IMR-90 (cell line): ENCODE data around the gene LSMEM2. TPM values are rescaled to one million over a fixed set of nuclear protein-coding genes. Genes with fewer than 3 reads are reported as not detected.
"Not testable (repeated sequence)": the region's sequence is repeated elsewhere in the genome, so short reads cannot be mapped to it uniquely, and the experiment has no call there.

ENCODE experiments used
- ATAC-seq: fragments of 200-7000 bp; cut with Tn5 transposase; 2 replicates; pipeline ENCODE4 v1.9.1; 2020; ENCODE audit warnings: low read depth, mild to moderate bottlenecking, moderate library complexity
- BruUV-seq: library from RNA; stranded (reverse); fragments of 400-500 nt; replicated peaks from 2 replicates; lab custom pipeline; 2021; lab: Mats Ljungman, UMichigan
- CTCF ChIA-PET: fragments of 300-600 bp; formaldehyde crosslinking; extraction: SDS; loops from one replicate; lab custom pipeline; 2021; ENCODE audit warnings: antibody characterized with exemption; lab: Yijun Ruan, JAX
- POLR2A ChIA-PET: fragments of 300-600 bp; sonication (Branson Sonifier 250); formaldehyde crosslinking; loops from one replicate; lab custom pipeline; 2022; ENCODE audit warnings: antibody characterized with exemption; ENCODE audit not compliant: unreplicated experiment; lab: Charles Lee
- DNase-seq: peaks from one replicate; pipeline ENCODE4 v3.0.0; 2013
- H2AFZ ChIP-seq: replicated peaks from 2 replicates; pipeline ENCODE3; 2013; ENCODE audit warnings: low read length, mild to moderate bottlenecking; ENCODE audit not compliant: poor library complexity
- H2AK5ac ChIP-seq: 2 replicates; pipeline ENCODE4 v1.6.1; 2013; ENCODE audit warnings: low read depth, low read length, inconsistent platforms
- H2AK9ac ChIP-seq: replicated peaks from 2 replicates; pipeline ENCODE3; 2013; ENCODE audit warnings: mild to moderate bottlenecking, low read depth, low read length, moderate library complexity; ENCODE audit not compliant: poor library complexity
- H2BK120ac ChIP-seq: 2 replicates; pipeline ENCODE4 v1.6.1; 2013; ENCODE audit warnings: low read depth, low read length, inconsistent platforms
- H2BK15ac ChIP-seq: 3 replicates; pipeline ENCODE4 v1.6.1; 2013; ENCODE audit warnings: low read depth, low read length, inconsistent platforms
- H2BK20ac ChIP-seq: 2 replicates; pipeline ENCODE4 v1.6.1; 2013; ENCODE audit warnings: low read depth, mild to moderate bottlenecking, inconsistent platforms, low read length, moderate library complexity
- H2BK5ac ChIP-seq: 2 replicates; pipeline ENCODE4 v1.6.1; 2013; ENCODE audit warnings: mild to moderate bottlenecking, low read depth, low read length, inconsistent platforms; ENCODE audit not compliant: poor library complexity, severe bottlenecking
- H3K14ac ChIP-seq: replicated peaks from 2 replicates; pipeline ENCODE4 v1.6.1; 2013; ENCODE audit warnings: low read depth, low read length, inconsistent platforms
- H3K18ac ChIP-seq: 2 replicates; pipeline ENCODE4 v1.6.1; 2013; ENCODE audit warnings: low read depth, low read length, control low read depth
- H3K23ac ChIP-seq: 2 replicates; pipeline ENCODE4 v1.6.1; 2013; ENCODE audit warnings: low read depth, low read length, inconsistent platforms
- H3K27ac ChIP-seq: 2 replicates; pipeline ENCODE4 v1.5.1; 2013; ENCODE audit warnings: mild to moderate bottlenecking, control low read depth, low read length; ENCODE audit not compliant: insufficient read depth
- H3K27me3 ChIP-seq: 2 replicates; pipeline ENCODE4 v1.6.1; 2013; ENCODE audit warnings: low read length; ENCODE audit not compliant: control insufficient read depth, insufficient read depth
- H3K36me3 ChIP-seq: 2 replicates; pipeline ENCODE4 v1.6.1; 2013; ENCODE audit warnings: low read length, mixed read lengths; ENCODE audit not compliant: control insufficient read depth, insufficient read depth
- H3K4ac ChIP-seq: 2 replicates; pipeline ENCODE4 v1.6.1; 2013; ENCODE audit warnings: low read depth, low read length, inconsistent platforms
- H3K4me1 ChIP-seq: 2 replicates; pipeline ENCODE4 v1.6.1; 2013; ENCODE audit warnings: low read length, mixed read lengths; ENCODE audit not compliant: control insufficient read depth, insufficient read depth
- H3K4me2 ChIP-seq: 2 replicates; pipeline ENCODE4 v1.6.1; 2013; ENCODE audit warnings: low read depth, mild to moderate bottlenecking, control low read depth, low read length, moderate library complexity
- H3K4me3 ChIP-seq: 2 replicates; pipeline ENCODE4 v1.5.1; 2013; ENCODE audit warnings: low read depth, mild to moderate bottlenecking, control low read depth, low read length, moderate library complexity; ENCODE audit not compliant: insufficient read depth
- H3K56ac ChIP-seq: 2 replicates; pipeline ENCODE4 v1.6.1; 2013; ENCODE audit warnings: low read length, inconsistent platforms; ENCODE audit not compliant: insufficient read depth; ENCODE audit errors: extremely low read depth
- H3K79me1 ChIP-seq, 2 experiments: 2 replicates each; pipeline ENCODE4 v1.6.1; 2013; ENCODE audit warnings: low read length in 2 of 2, inconsistent platforms in 1 of 2, low read depth in 1 of 2
- H3K9ac ChIP-seq: 2 replicates; pipeline ENCODE4 v1.6.1; 2013; ENCODE audit warnings: low read depth, low read length, control low read depth
- H3K9me1 ChIP-seq: 2 replicates; pipeline ENCODE4 v1.6.1; 2013; ENCODE audit warnings: low read length, inconsistent platforms; ENCODE audit not compliant: insufficient read depth
- H3K9me3 ChIP-seq: 2 replicates; pipeline ENCODE4 v1.6.1; 2013; ENCODE audit warnings: low read length; ENCODE audit not compliant: control insufficient read depth, insufficient read depth
- H4K20me1 ChIP-seq: 2 replicates; pipeline ENCODE4 v1.6.1; 2013; ENCODE audit warnings: low read length, inconsistent platforms; ENCODE audit not compliant: insufficient read depth
- H4K5ac ChIP-seq: 2 replicates; pipeline ENCODE4 v1.6.1; 2013; ENCODE audit warnings: mild to moderate bottlenecking, low read depth, low read length, control low read depth
- H4K8ac ChIP-seq, 2 experiments: 2 replicates each; pipeline ENCODE4 v1.6.1; 2013; ENCODE audit warnings: low read depth in 2 of 2, low read length in 2 of 2, control low read depth in 1 of 2, inconsistent platforms in 1 of 2
- H4K91ac ChIP-seq: 2 replicates; pipeline ENCODE4 v1.6.1; 2013; ENCODE audit warnings: low read depth, low read length, inconsistent platforms; ENCODE audit not compliant: insufficient read depth
- MXI1 ChIP-seq: IDR thresholded peaks from 2 replicates; pipeline ENCODE4 v1.6.1; 2012; ENCODE audit warnings: low read depth, mild to moderate bottlenecking, low read length, moderate library complexity, borderline replicate concordance
- WGBS, 2 experiments: methylation state at CpG; one replicate each; pipeline versions ENCODE4 v1.1.5 to v1.1.7; 2013; ENCODE audit warnings: missing lambda C conversion rate in 2 of 2; ENCODE audit not compliant: insufficient read length in 1 of 2; ENCODE audit errors: extremely low coverage in 2 of 2; 5-methylcytosine and 5-hydroxymethylcytosine counted together
- dilution Hi-C: fragments of 300-500 bp; cut with HindIII; formaldehyde crosslinking; loops from one replicate; pipeline ENCODE4 v1.14.3; 2018; ENCODE audit warnings: low sequenced_read_pairs; ENCODE audit not compliant: unreplicated experiment
- in situ Hi-C: fragments of 300-500 bp; cut with MboI; formaldehyde crosslinking; loops from 3 replicates; pipeline ENCODE4 v1.14.3; 2019; ENCODE audit warnings: low sequenced_read_pairs, inconsistent platforms, mixed read lengths
- intact Hi-C: fragments of 100-400 bp; cut with micrococcal nuclease; formaldehyde crosslinking; loops from 2 replicates; pipeline ENCODE4 v1.10.0; 2022
- polyA plus RNA-seq, 3 experiments: library from polyadenylated mRNA; depleted of rRNA; stranded (reverse); fragments of >200 nt; gene quantifications; 2 replicates each; pipeline ENCODE4 v1.2.3, GENCODE V29; 2012; ENCODE audit warnings: low replicate concordance in 1 of 3
- total RNA-seq: library from RNA; depleted of rRNA; stranded (reverse); fragments of >200 nt; gene quantifications from 2 replicates; pipeline ENCODE4 v1.2.3, GENCODE V29; 2012

The LSMEM2 gene
- total and polyA plus RNA-seq, 2 of the 4 experiments (the other 2 are of a cell fraction) = under 0.01 TPM; not detected in 1

- TF ChIP-seq MXI1 = no peak
Observed at GRCh38 chr3:50271314-50271936, 7.5 kb upstream of the LSMEM2 start (continued).

- Histone ChIP-seq H3K79me1 (peaks cover 3 to 27% of the 10 kb centered on the region in 2 experiments; a peak in 3 of 4 replicates), H3K36me3 (peaks cover 20% of the 10 kb centered on the region; the same call in 1 of the 2 replicates), H3K9me1 (peaks cover 19% of the 10 kb centered on the region), H3K4me1 (peaks cover 34% of the 10 kb centered on the region)
- dilution Hi-C loops, H3K9me3 ChIP-seq, H3K4me3 ChIP-seq, H4K91ac ChIP-seq, H2AFZ ChIP-seq, H4K5ac ChIP-seq, H4K8ac ChIP-seq, H3K23ac ChIP-seq, H3K4ac ChIP-seq, H2BK15ac ChIP-seq, H3K9ac ChIP-seq, H3K27ac ChIP-seq, H3K56ac ChIP-seq, H3K18ac ChIP-seq, H2BK5ac ChIP-seq, H3K14ac ChIP-seq, H2AK9ac ChIP-seq, H3K4me2 ChIP-seq, intact Hi-C loops, H3K27me3 ChIP-seq, ATAC-seq, H2BK20ac ChIP-seq, BruUV-seq, H4K20me1 ChIP-seq, POLR2A ChIA-PET, H2AK5ac ChIP-seq, H2BK120ac ChIP-seq, DNase-seq: not testable (repeated sequence)
- in situ Hi-C loops = loop anchor here (5.0 kb wide), 2 partner anchors 45 to 80 kb away; partner anchors contain the start of gene GNAT1
- CTCF ChIA-PET = interaction anchor here (0.6 kb wide), 1 partner anchor 76 kb away, joined by 3 read pairs; no protein-coding TSS in a partner anchor
- WGBS, 2 experiments = no CpG with 5 or more reads among the region's 10 CpGs
Observed at GRCh38 chr3:50272538-50272910, 6.4 kb upstream of the LSMEM2 start.
